GM19452 (cell line): ENCODE measurements around the gene COPS6.

ENCODE experiments used
- ATAC-seq: cut with Tn5 transposase; IDR thresholded peaks from one replicate; pipeline ENCODE4 v1.9.1; 2021; ENCODE audit not compliant: unreplicated experiment

Gene COPS6

GRCh38 chr7:100079024-100079560, 9.7 kb upstream of the COPS6 start:
- ATAC-seq, result no peak

DNA sequence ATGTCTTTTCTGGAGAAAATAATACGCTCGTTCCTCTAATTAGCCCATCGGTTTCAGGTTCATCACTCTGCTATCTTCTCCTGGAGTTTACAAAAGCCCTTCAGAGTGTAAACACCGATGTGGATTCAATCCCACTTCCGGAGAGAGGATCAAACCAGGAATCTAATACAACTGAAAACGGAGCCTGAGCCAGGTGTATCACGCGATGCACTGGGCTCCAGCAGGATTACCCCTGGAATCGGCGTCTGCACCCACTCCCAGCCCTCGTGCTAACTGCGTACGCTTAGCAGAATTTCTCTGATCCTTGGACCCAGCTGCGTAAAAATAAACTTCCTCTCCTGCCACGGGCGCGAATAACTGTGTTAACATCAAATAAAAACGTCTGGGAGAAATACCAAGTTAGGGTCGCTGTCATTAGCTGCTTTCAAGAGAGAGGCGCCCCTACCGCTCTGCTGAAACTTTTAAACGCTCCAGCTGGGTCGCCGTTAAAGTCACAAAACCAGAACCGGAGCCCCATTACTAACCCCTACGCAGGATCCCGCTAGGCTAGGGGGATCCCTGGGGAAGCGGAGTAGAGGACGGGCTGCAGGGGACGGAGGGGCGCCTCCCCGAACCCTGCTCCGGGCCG, 7.7 kb upstream of the COPS6 start:
- no peak for ATAC-seq

DNA sequence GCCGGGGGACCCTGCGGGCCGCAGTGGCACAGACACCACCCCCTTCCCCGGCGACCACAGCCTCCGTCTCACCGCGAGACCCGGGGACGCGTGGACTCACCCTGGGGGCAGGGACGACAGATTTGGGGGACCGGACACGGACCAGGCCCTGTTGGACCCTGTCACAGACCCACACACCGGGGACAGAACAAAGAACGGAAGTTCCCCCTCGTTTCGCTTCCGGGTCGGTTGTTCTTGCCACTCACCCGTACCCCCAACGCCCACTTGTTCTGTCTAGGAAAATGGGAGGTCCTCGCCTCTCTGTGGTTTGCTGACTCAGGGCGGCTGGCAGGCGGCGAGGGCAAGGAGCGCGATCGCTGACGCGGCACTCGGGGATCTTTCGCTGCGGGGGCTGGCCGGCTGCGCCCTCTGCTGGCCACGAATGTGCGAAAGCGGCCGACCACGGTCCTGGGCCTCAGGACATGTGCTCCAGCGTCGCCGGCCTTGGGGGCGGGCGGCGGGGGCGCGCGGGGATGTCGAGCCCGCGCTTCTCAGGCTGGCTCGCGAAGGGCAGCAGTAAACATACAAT, 7.2 kb upstream of the COPS6 start, which contains the start of gene ZNF3:
Gene ZNF3 (minus strand): TSS at position 189 of the 568 bp plus-strand sequence. CDS start 4,366 bp downstream, outside the sequence.
- ATAC-seq, result peak; percentile 85

DNA sequence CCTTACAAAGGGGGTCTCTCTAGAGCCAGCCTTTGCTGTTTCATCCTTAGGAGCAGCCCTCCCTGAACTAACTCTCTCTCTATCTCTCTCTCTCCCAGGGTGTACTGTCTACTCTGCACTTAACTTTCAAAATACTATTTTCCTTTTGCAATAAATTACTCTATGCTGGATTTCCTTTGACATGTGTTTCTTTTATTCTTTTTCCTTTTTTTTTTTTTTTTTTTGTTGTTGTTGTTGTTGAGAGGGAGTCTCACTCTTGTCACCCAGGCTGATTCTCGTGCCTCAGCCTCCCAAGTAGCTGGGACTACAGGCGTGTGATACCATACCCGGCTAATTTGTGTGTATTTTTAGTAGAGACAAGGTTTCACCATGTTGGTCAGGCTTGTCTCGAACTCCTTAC, 5.8 kb upstream of the COPS6 start:
- no peak for ATAC-seq

DNA sequence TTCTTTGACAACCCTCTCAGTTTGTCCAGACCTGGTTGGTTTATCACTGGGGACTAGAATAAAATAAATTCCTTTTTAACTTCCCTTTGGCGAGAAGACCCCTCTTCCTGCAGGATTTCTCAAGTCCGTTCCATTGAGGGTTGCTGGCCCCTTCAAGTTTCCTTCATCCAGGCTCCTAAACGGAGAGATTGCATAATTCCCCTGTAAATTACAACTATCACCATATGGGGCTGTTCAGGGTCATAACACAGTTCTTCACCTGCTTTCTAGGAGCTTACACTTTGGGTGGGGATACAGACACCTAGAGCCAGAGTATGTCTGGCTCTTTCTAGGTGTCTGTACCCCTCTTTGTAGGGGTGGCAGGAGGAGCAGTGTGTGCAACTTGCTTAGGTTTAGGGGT, 3.3 kb upstream of the COPS6 start:
- ATAC-seq, result no peak

DNA sequence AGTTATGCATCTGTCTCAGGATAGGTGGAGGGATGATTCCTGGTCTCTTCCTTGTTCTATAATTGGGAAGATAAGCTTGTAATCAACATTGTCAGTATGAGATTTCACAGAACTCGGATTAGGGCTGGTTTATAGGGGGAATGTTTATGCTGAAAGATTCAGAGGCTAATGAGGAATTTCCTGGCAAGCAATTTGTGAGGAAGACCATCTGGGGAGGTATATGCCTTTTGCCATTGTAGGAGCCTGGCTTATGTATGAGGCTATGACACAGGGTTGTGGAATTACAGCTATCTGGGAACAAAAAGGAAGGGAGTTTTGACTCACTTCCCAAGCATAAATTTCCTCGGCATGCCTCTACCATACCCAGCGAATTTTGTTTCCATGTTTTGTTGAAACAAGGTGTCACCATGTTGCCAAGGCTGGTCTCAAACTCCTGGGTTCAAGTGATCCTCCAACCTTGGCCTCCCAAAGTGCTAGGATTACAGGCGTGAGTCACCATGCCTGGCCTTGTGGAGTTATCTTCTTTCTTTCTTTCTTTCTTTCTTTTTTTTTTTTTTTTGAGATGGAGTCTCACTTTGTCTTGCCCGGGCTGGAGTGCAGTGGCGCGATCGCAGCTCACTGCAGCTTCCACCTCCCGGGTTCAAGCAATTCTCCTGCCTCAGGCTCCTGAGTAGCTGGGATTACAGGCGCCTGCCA, 1.6 kb upstream of the COPS6 start:
- ATAC-seq, result no peak

- ATAC-seq, result no peak
These were observed 611 bp upstream of the COPS6 start for GRCh38 chr7:100088095-100088620.

GRCh38 chr7:100089458-100090196, 858 bp downstream of the COPS6 start:
- ATAC-seq, result no peak

DNA sequence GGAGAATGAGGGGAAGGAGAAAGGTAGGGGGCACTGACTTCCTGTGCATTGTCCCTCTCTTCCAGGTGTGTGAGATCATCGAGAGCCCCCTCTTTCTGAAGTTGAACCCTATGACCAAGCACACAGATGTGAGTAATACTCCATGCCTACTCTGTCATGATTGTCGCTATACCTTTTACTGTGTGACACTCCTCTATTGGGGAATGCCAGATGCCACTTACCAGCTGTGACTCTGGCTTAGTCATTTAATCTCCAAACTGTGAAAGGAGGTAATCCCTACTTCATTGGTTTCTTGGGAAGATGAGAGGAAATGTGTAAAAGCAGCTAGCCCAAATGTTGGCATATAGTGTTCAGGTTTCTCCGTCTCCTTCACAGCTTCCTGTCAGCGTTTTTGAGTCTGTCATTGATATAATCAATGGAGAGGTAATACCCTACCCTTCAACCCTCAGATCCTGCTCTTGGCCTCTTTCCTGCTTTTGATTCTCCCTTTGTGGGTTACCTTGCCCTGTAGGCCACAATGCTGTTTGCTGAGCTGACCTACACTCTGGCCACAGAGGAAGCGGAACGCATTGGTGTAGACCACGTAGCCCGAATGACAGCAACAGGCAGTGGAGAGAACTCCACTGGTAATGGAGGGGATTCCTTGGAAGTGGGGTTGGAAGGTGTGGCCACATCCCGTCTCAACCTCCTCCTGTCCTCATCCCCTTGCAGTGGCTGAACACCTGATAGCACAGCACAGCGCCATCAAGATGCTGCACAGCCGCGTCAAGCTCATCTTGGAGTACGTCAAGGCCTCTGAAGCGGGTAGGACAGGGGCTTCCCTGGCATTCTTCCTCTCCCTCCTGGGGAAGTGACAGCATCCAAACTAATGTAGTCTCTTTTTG, 2.0 kb downstream of the COPS6 start:
- ATAC-seq, result no peak

GRCh38 chr7:100091411-100092181, 2.8 kb downstream of the COPS6 start:
- no peak for ATAC-seq

DNA sequence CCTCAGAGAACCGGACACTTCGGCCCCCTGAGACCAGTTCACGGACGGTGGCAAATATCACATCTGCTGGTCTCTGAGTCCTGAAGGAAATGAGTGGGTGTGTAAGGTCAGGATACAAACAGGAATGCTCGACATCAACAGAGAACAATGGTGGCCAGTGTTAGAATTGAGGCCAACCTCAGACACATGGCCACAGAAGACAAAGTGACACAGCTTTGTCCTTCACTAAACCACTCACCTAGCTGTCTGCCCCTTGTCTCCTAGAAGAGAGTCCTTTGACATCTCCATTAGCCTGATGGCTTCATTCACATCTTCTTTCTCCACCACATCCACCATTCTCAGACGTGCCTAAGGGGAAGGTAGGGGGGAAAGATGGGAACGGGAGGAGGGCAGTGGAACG, 4.3 kb downstream of the COPS6 start:
- ATAC-seq, result no peak

GRCh38 chr7:100093498-100093897, 4.7 kb downstream of the COPS6 start:
- ATAC-seq, result no peak

GRCh38 chr7:100093925-100094486, 5.2 kb downstream of the COPS6 start:
- ATAC-seq, result no peak

- ATAC-seq, result no peak
These were observed 6.5 kb downstream of the COPS6 start for GRCh38 chr7:100095289-100095688.

- ATAC-seq, result no peak
These were observed 6.9 kb downstream of the COPS6 start for GRCh38 chr7:100095704-100096103.

DNA sequence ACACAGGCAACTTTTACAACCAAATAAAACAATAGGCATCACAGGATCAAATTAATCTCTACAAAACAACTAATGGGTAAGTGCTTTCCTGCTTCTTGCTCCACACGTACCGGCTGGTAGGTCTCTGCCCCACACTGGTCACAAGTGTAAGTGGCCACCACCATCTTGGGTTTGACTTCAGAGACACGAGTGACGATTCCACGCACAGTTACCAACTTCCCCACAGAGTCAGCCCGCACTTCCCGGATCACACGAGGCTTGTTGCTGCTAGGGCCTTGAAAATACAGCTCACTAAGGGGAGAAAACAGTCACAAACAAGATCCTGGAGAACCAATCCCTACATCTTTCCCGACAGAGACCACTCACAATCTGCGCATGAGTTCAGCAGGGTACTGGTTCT, 10.1 kb downstream of the COPS6 start:
- ATAC-seq, result no peak

- no peak for ATAC-seq
These were observed 10.7 kb downstream of the COPS6 start for GRCh38 chr7:100099452-100099851.

DNA sequence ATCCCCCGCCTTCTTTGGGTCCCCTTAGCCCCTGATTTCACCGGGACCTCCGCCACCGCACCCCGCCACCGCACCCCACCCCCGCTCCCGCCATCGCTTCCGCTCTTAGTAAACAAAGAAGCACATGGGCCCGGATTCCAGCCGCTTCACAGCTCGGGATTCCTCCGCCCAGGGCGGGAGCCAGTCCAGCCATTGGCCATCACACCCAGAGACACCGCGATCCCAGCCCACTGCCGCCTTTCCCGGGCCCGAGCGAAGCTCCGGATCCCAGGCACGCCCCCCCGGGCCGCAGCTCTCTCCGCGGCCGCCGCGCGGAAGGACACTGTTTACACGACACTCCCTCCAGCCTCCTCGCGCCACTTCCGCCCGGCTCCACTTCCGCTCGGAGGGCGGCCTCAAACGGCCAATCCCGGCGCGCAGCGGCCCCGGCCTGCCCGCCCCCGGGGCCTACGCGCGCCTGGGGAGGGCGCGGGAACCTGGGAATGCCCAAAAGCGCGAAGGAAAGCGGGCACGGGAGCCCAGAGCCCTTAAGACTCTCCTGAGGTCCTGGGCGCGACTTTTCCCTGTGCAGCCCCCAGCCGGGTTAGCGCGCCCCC, 11.7 kb downstream of the COPS6 start:
- ATAC-seq, result peak; percentile 64
